GM18951 (cell line): ENCODE data around the gene ANAPC7.
"Not testable (repeated sequence)": the region's sequence is repeated elsewhere in the genome, so short reads cannot be mapped to it uniquely, and the experiment has no call there.

ENCODE experiments used
- POLR2A ChIP-seq: IDR thresholded peaks from 4 replicates; pipeline ENCODE4 v1.6.1; 2011; ENCODE audit warnings: mild to moderate bottlenecking; ENCODE audit not compliant: insufficient read length, insufficient read depth; ENCODE audit errors: extremely low read depth
- in situ Hi-C: fragments of 300-500 bp; cut with MboI; formaldehyde crosslinking; loops from one replicate; pipeline ENCODE4 v1.12.0; 2022; ENCODE audit warnings: low sequenced_read_pairs, mixed read lengths, inconsistent platforms; ENCODE audit not compliant: unreplicated experiment

Gene ANAPC7

GRCh38 chr12:110348431-110349059, 55.0 kb downstream of the ANAPC7 start:
- TF ChIP-seq POLR2A = no peak
- in situ Hi-C loops = no loop called here

- in situ Hi-C loops = no loop called here
- no peak for TF ChIP-seq POLR2A
These were observed 55.7 kb downstream of the ANAPC7 start for GRCh38 chr12:110347767-110348166.

- no peak for TF ChIP-seq POLR2A
- in situ Hi-C loops = no loop called here
These were observed 57.5 kb downstream of the ANAPC7 start for GRCh38 chr12:110345963-110346362.

GRCh38 chr12:110345176-110345661, 58.3 kb downstream of the ANAPC7 start:
- TF ChIP-seq POLR2A = no peak
- in situ Hi-C loops = no loop called here

GRCh38 chr12:110344657-110345056, 58.9 kb downstream of the ANAPC7 start:
- TF ChIP-seq POLR2A = no peak
- in situ Hi-C loops = no loop called here

GRCh38 chr12:110343736-110344555, 59.6 kb downstream of the ANAPC7 start:
- in situ Hi-C loops = no loop called here
- TF ChIP-seq POLR2A = no peak

GRCh38 chr12:110343114-110343513, 60.4 kb downstream of the ANAPC7 start:
- TF ChIP-seq POLR2A = no peak
- in situ Hi-C loops = no loop called here

GRCh38 chr12:110342157-110342556, 61.4 kb downstream of the ANAPC7 start:
- no peak for TF ChIP-seq POLR2A
- in situ Hi-C loops = no loop called here

- in situ Hi-C loops = no loop called here
- peak; percentile 15 for TF ChIP-seq POLR2A
These were observed 62.8 kb downstream of the ANAPC7 start for GRCh38 chr12:110340706-110341105.

- in situ Hi-C loops = not testable (repeated sequence)
These were observed 63.2 kb downstream of the ANAPC7 start for GRCh38 chr12:110340261-110340660.

- in situ Hi-C loops = no loop called here
- TF ChIP-seq POLR2A = no peak
These were observed 64.1 kb downstream of the ANAPC7 start for GRCh38 chr12:110339184-110339952.

- TF ChIP-seq POLR2A = no peak
- in situ Hi-C loops = no loop called here
These were observed 64.8 kb downstream of the ANAPC7 start for GRCh38 chr12:110338754-110339153.

- TF ChIP-seq POLR2A = no peak
- in situ Hi-C loops = no loop called here
These were observed 65.4 kb downstream of the ANAPC7 start for GRCh38 chr12:110337912-110338710.
